ENCODE measurements around the gene ETV7. TPM values are rescaled to one million over a fixed set of nuclear protein-coding genes. Genes with fewer than 3 reads are reported as not detected.

ETV7 gene
- total and polyA plus RNA-seq, 12 donors = 0.10 to 5.9 (median 0.17) TPM; not detected in 5

GRCh38 chr6:36378936-36379335, 8.5 kb downstream of the ETV7 start:
- H3K4me1 ChIP-seq = no peaks in the 10 kb centered on the region
- peaks cover 0 to 4% (median 0%) of the 10 kb centered on the region in 7 donors for H3K27me3 ChIP-seq
- no peaks in the 10 kb centered on the region for H3K9me3 ChIP-seq
- peaks cover 0 to 6% (median 0%) of the 10 kb centered on the region in 9 donors for H3K36me3 ChIP-seq
- no peak for TF ChIP-seq CTCF (IDR thresholded peaks at IDR 0.05)
- intact Hi-C loops (cut with DNase I) = no loop called here
- DNase-seq = no peak
- H3K4me3 ChIP-seq = no peak overlapping the region
- no peak overlapping the region for H3K27ac ChIP-seq
- ATAC-seq = no peak
- 95% methylated on average over 10 of the region's 10 CpGs for WGBS, 2 donors

DNA sequence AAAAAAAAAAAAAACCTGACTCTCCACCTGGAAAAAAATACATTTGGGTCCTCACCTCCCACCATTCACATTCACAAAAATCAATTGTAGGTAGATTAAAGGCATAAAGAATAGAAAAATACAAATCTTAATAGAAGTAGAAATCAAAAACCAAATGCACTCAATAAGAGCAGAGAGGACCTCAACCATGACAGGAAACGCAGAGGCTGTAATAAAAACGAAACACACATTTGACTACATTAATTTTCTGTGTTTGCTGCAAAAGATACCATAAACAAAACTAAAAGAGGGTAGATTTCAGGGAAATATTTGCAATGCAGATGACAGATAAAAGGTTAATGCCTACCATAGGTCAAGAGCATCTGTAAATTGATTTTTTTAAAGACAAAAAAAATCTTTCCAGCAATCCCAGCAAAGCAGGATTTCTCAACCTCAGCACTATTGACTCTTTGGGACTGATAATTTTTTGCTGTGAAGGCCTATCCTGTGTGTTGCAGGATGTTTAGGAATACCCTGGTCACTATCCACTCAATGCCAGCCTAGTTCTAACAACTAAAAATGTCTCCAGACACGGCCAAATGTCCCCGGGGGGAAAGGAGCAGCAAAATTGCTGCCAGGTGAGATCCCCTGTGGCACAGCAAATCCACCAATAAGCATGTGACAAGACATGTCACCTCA, 9.1 kb downstream of the ETV7 start:
- Histone ChIP-seq H3K9me3 (no peaks in the 10 kb centered on the region), H3K27me3 (no peaks in the 10 kb centered on the region), H3K27ac (no peak overlapping the region), H3K36me3 (peaks cover 0 to 6% (median 0%) of the 10 kb centered on the region in 9 donors), H3K4me3 (no peak overlapping the region), H3K4me1 (no peaks in the 10 kb centered on the region)
- no peak for ATAC-seq
- WGBS, 2 donors = 92% methylated on average over 4 of the region's 4 CpGs
- TF ChIP-seq CTCF (IDR thresholded peaks at IDR 0.05) = no peak
- no peak for DNase-seq
- intact Hi-C loops (cut with DNase I) = no loop called here

DNA sequence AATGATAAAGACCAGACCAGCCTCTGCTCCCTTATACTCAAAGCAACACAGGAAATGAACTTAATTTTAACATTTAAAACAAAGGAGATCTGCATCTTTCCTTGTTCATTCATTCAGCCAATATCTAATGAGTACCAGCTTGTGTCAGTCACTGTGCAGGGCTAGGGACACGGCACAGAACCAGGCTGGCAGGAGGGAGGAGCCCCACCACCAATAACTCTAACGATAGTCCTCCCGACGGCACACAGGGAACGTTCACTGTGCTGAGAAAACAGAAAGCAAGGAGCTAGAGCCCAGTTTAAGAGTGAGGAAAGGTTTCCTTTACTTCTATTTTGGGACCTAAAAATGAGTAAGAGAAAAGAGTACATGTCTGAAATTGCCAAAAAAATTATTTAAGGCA, 9.9 kb downstream of the ETV7 start:
- 63 to 71% methylated on average over 5 of the region's 5 CpGs for WGBS, 2 donors
- peaks cover 0 to 4% (median 0%) of the 10 kb centered on the region in 7 donors for H3K27me3 ChIP-seq
- H3K36me3 ChIP-seq = peaks cover 0 to 12% (median 0%) of the 10 kb centered on the region in 9 donors
- no peak for ATAC-seq
- no peak for TF ChIP-seq CTCF (IDR thresholded peaks at IDR 0.05)
- no peaks in the 10 kb centered on the region for H3K9me3 ChIP-seq
- intact Hi-C loops (cut with DNase I) = no loop called here
- DNase-seq = no peak
- no peak overlapping the region for H3K4me3 ChIP-seq
- H3K27ac ChIP-seq = no peak overlapping the region
- no peaks in the 10 kb centered on the region for H3K4me1 ChIP-seq

DNA sequence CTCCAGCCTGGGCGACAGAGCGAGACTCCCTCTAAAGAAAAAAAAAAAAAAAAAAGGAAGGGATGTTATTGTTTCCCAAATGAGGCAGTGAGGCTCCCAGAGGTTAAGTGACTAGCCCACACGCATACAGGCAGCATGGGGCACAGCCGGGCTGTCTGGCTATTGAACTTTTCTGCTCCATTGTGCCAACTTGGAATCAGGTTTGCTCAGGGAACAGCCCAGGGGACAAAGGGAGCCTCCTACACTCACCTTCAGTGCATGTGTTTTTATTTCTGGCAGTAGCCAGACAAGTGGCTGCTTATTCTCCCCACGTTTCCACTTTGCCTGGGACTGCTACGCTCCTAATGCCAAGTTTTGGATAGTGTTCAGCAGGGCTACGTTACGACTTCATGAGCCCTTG, 10.7 kb downstream of the ETV7 start:
- H3K27ac ChIP-seq = no peak overlapping the region
- ATAC-seq (peak in 1 of 8 donors; percentile 16), DNase-seq (no peak)
- WGBS, 2 donors = 80 to 83% methylated on average over 8 of the region's 8 CpGs
- intact Hi-C loops (cut with DNase I) = no loop called here
- no peak for TF ChIP-seq CTCF (IDR thresholded peaks at IDR 0.05)
- no peaks in the 10 kb centered on the region for H3K4me1 ChIP-seq
- H3K9me3 ChIP-seq = no peaks in the 10 kb centered on the region
- no peak overlapping the region for H3K4me3 ChIP-seq
- H3K27me3 ChIP-seq = peaks cover 0 to 4% (median 0%) of the 10 kb centered on the region in 7 donors
- peaks cover 0 to 13% (median 0%) of the 10 kb centered on the region in 9 donors for H3K36me3 ChIP-seq
